ENCODE measurements around the gene DUSP9. TPM values are rescaled to one million over a fixed set of nuclear protein-coding genes. Genes with fewer than 3 reads are reported as not detected.
"Not testable (repeated sequence)": the region's sequence is repeated elsewhere in the genome, so short reads cannot be mapped to it uniquely, and the experiment has no call there.

Gene DUSP9
- total RNA-seq, 1 donor from 2014 or later, result 0.20 TPM

GRCh38 chrX:153693216-153694086, 46.4 kb downstream of the DUSP9 start:
- TF ChIP-seq EZH2 (IDR thresholded peaks at IDR 0.05; ENCODE audit: insufficient read depth, low read length) (no peak), CTCF (IDR thresholded peaks at IDR 0.05; ENCODE audit: insufficient read depth, low read depth, low read length) (no peak)
- no peaks in the 10 kb centered on the region for H3K9me3 ChIP-seq (ENCODE audit: insufficient read depth, low read depth, low read length)

GRCh38 chrX:153694256-153694655, 47.3 kb downstream of the DUSP9 start:
- H3K4me3 ChIP-seq (ENCODE audit: insufficient read depth, low read depth, low read length); H3K27ac ChIP-seq (ENCODE audit: low read depth, low read length); FAIRE-seq; H3K4me2 ChIP-seq (ENCODE audit: low read length); H3K9me3 Mint-ChIP-seq (ENCODE audit: unreplicated experiment); H3K9me3 ChIP-seq (ENCODE audit: insufficient read depth, low read depth, low read length); H3K27ac Mint-ChIP-seq (ENCODE audit: unreplicated experiment); H3K36me3 ChIP-seq (ENCODE audit: insufficient read depth, low read length); H3K79me2 ChIP-seq (ENCODE audit: insufficient read depth, low read length); H4K20me1 ChIP-seq (ENCODE audit: insufficient read depth, low read length); DNase-seq (ENCODE audit: low read depth); H3K36me3 Mint-ChIP-seq (ENCODE audit: low read depth, unreplicated experiment); H3K27me3 ChIP-seq (ENCODE audit: insufficient read depth, low read length); H3K27me3 Mint-ChIP-seq (ENCODE audit: low read depth, unreplicated experiment); H2AFZ ChIP-seq (ENCODE audit: low read depth, low read length); H3K9ac ChIP-seq (ENCODE audit: low read length); H3K4me1 Mint-ChIP-seq (ENCODE audit: low read depth, unreplicated experiment); H3K4me3 Mint-ChIP-seq (ENCODE audit: unreplicated experiment): not testable (repeated sequence)
- H3K4me1 ChIP-seq (ENCODE audit: insufficient read depth, low read length), result peaks cover 11% of the 10 kb centered on the region

More at GRCh38 chrX:153693216-153694086, 46.4 kb downstream of the DUSP9 start:
- H4K20me1 ChIP-seq (ENCODE audit: insufficient read depth, low read length), result peaks cover 10% of the 10 kb centered on the region
- Mint-ChIP-seq H3K27me3 (ENCODE audit: low read depth, unreplicated experiment) (no peaks in the 10 kb centered on the region), H3K4me1 (ENCODE audit: low read depth, unreplicated experiment) (no peaks in the 10 kb centered on the region), H3K4me3 (ENCODE audit: unreplicated experiment) (no peak overlapping the region), H3K9me3 (ENCODE audit: unreplicated experiment) (no peaks in the 10 kb centered on the region), H3K27ac (ENCODE audit: unreplicated experiment) (no peak overlapping the region), H3K36me3 (ENCODE audit: low read depth, unreplicated experiment) (peaks cover 2% of the 10 kb centered on the region)
- H3K27ac ChIP-seq (ENCODE audit: low read depth, low read length), result no peak overlapping the region
- H3K27me3 ChIP-seq (ENCODE audit: insufficient read depth, low read length), result no peaks in the 10 kb centered on the region
- H2AFZ ChIP-seq (ENCODE audit: low read depth, low read length), result no peak overlapping the region
- H3K4me3 ChIP-seq (ENCODE audit: insufficient read depth, low read depth, low read length), result no peak overlapping the region
- DNase-seq (ENCODE audit: low read depth) (no peak), FAIRE-seq (no peak)
- H3K4me2 ChIP-seq (ENCODE audit: low read length), result no peak overlapping the region
- peaks cover 5% of the 10 kb centered on the region for H3K79me2 ChIP-seq (ENCODE audit: insufficient read depth, low read length)
- peaks cover 11% of the 10 kb centered on the region for H3K4me1 ChIP-seq (ENCODE audit: insufficient read depth, low read length)
- H3K36me3 ChIP-seq (ENCODE audit: insufficient read depth, low read length), result no peaks in the 10 kb centered on the region
- no peak overlapping the region for H3K9ac ChIP-seq (ENCODE audit: low read length)

GRCh38 chrX:153694687-153695270, 47.8 kb downstream of the DUSP9 start:
- Mint-ChIP-seq H3K9me3 (ENCODE audit: unreplicated experiment) (no peaks in the 10 kb centered on the region), H3K27me3 (ENCODE audit: low read depth, unreplicated experiment) (no peaks in the 10 kb centered on the region), H3K4me3 (ENCODE audit: unreplicated experiment) (no peak overlapping the region), H3K36me3 (ENCODE audit: low read depth, unreplicated experiment) (peaks cover 4% of the 10 kb centered on the region), H3K27ac (ENCODE audit: unreplicated experiment) (no peak overlapping the region), H3K4me1 (ENCODE audit: low read depth, unreplicated experiment) (no peaks in the 10 kb centered on the region)
- peaks cover 3% of the 10 kb centered on the region for H3K79me2 ChIP-seq (ENCODE audit: insufficient read depth, low read length)
- H3K4me1 ChIP-seq (ENCODE audit: insufficient read depth, low read length), result peaks cover 8% of the 10 kb centered on the region
- TF ChIP-seq EZH2 (IDR thresholded peaks at IDR 0.05; ENCODE audit: insufficient read depth, low read length) (no peak), CTCF (IDR thresholded peaks at IDR 0.05; ENCODE audit: insufficient read depth, low read depth, low read length) (no peak)
- no peaks in the 10 kb centered on the region for H3K9me3 ChIP-seq (ENCODE audit: insufficient read depth, low read depth, low read length)
- no peak overlapping the region for H3K27ac ChIP-seq (ENCODE audit: low read depth, low read length)
- H3K36me3 ChIP-seq (ENCODE audit: insufficient read depth, low read length), result no peaks in the 10 kb centered on the region
- FAIRE-seq (no peak), DNase-seq (ENCODE audit: low read depth) (no peak)
- no peaks in the 10 kb centered on the region for H3K27me3 ChIP-seq (ENCODE audit: insufficient read depth, low read length)
- H3K4me2 ChIP-seq (ENCODE audit: low read length), result no peak overlapping the region
- H2AFZ ChIP-seq (ENCODE audit: low read depth, low read length), result no peak overlapping the region
- no peak overlapping the region for H3K4me3 ChIP-seq (ENCODE audit: insufficient read depth, low read depth, low read length)
- H4K20me1 ChIP-seq (ENCODE audit: insufficient read depth, low read length), result peaks cover 6% of the 10 kb centered on the region
- H3K9ac ChIP-seq (ENCODE audit: low read length), result no peak overlapping the region

All from astrocyte (in vitro differentiated cells and primary cell).